GM19455 (cell line): Measurements from ENCODE around the gene HEG1.

Experiments
- ATAC-seq: cut with Tn5 transposase; IDR thresholded peaks from one replicate; pipeline ENCODE4 v1.9.1; 2021; ENCODE audit not compliant: unreplicated experiment

HEG1 gene

GRCh38 chr3:124997303-124998246, 58.2 kb downstream of the HEG1 start:
- ATAC-seq = no peak

- ATAC-seq = no peak
Observed at GRCh38 chr3:124995460-124995994, 60.3 kb downstream of the HEG1 start.

- no peak for ATAC-seq
Observed at GRCh38 chr3:124993466-124993865, 62.3 kb downstream of the HEG1 start.

GRCh38 chr3:124992041-124992440, 63.8 kb downstream of the HEG1 start:
- no peak for ATAC-seq

GRCh38 chr3:124986192-124987143, 69.3 kb downstream of the HEG1 start:
- ATAC-seq = no peak

GRCh38 chr3:124985349-124985748, 70.4 kb downstream of the HEG1 start:
- no peak for ATAC-seq

GRCh38 chr3:124984754-124985153, 71.0 kb downstream of the HEG1 start:
- ATAC-seq = no peak

- ATAC-seq = no peak
Observed at GRCh38 chr3:124982855-124983254, 72.9 kb downstream of the HEG1 start.

GRCh38 chr3:124981472-124981871, 74.3 kb downstream of the HEG1 start:
- ATAC-seq = no peak

GRCh38 chr3:124978627-124979026, 77.2 kb downstream of the HEG1 start:
- no peak for ATAC-seq

GRCh38 chr3:124976383-124976782, 79.4 kb downstream of the HEG1 start:
- no peak for ATAC-seq

GRCh38 chr3:124974691-124975090, 81.1 kb downstream of the HEG1 start:
- ATAC-seq = no peak

- no peak for ATAC-seq
Observed at GRCh38 chr3:124973290-124973689, 82.5 kb downstream of the HEG1 start.

- ATAC-seq = no peak
Observed at GRCh38 chr3:124972457-124972856, 83.3 kb downstream of the HEG1 start.

- ATAC-seq = no peak
Observed at GRCh38 chr3:124969963-124970722, 85.7 kb downstream of the HEG1 start.

GRCh38 chr3:124969190-124969589, 86.6 kb downstream of the HEG1 start:
- no peak for ATAC-seq

- no peak for ATAC-seq
Observed at GRCh38 chr3:124967964-124968363, 87.8 kb downstream of the HEG1 start.

GRCh38 chr3:124966521-124967445, 89.0 kb downstream of the HEG1 start:
- no peak for ATAC-seq

- no peak for ATAC-seq
Observed at GRCh38 chr3:124965413-124965812, 90.4 kb downstream of the HEG1 start.

GRCh38 chr3:124964387-124964786, 91.4 kb downstream of the HEG1 start:
- no peak for ATAC-seq
